Sigmoid colon (tissue), 3 donors: ENCODE results near the gene TBC1D2.

ENCODE experiments used
- CTCF ChIP-seq, 4 experiments: fragments of 450-650 bp in 3 of 4; fragments of 200-600 bp in 1 of 4; IDR thresholded peaks; one replicate each; pipeline ENCODE4 v1.5.1; 2016 to 2019; ENCODE audit warnings: antibody characterized with exemption in 4 of 4, mild to moderate bottlenecking in 3 of 4, moderate library complexity in 2 of 4
- POLR2A ChIP-seq, 2 donors: fragments of 450-650 bp; IDR thresholded peaks; one replicate each; pipeline ENCODE4 v1.6.1; 2016; ENCODE audit warnings: antibody characterized with exemption in 2 of 2, mild to moderate bottlenecking in 2 of 2, moderate library complexity in 2 of 2

- TF ChIP-seq CTCF (IDR thresholded peaks at IDR 0.05) (no peak), POLR2A (IDR thresholded peaks at IDR 0.05) (no peak)
Observed at GRCh38 chr9:98201102-98201501, 54.3 kb downstream of the TBC1D2 start.
